Neural crest cell (in vitro differentiated cells): ENCODE results near the gene ITGA2. TPM values are rescaled to one million over a fixed set of nuclear protein-coding genes. Genes with fewer than 3 reads are reported as not detected.

Experiments
- DNase-seq: peaks from one replicate; pipeline ENCODE4 v3.0.0; 2021; ENCODE audit warnings: low read depth, mixed read lengths, low spot score
- H3K27ac Mint-ChIP-seq: one replicate; pipeline ENCODE4 v1.8.0; 2021; ENCODE audit warnings: mild to moderate bottlenecking, mixed read lengths; ENCODE audit not compliant: unreplicated experiment
- H3K27me3 Mint-ChIP-seq: 2 replicates; pipeline ENCODE4 v1.8.0; 2021; ENCODE audit warnings: low read depth, mild to moderate bottlenecking, mixed read lengths
- H3K36me3 Mint-ChIP-seq: 2 replicates; pipeline ENCODE4 v1.8.0; 2021; ENCODE audit warnings: low read depth, mild to moderate bottlenecking, mixed read lengths
- H3K4me1 Mint-ChIP-seq: 2 replicates; pipeline ENCODE4 v1.8.0; 2021; ENCODE audit warnings: mixed read lengths
- H3K4me3 Mint-ChIP-seq: one replicate; pipeline ENCODE4 v1.8.0; 2021; ENCODE audit warnings: mild to moderate bottlenecking, mixed read lengths
- H3K9me3 Mint-ChIP-seq: 2 replicates; pipeline ENCODE4 v1.8.0; 2021; ENCODE audit warnings: mixed read lengths
- CTCF ChIP-seq: fragments of 200-600 bp; sonication (generic); conservative IDR thresholded peaks from 2 replicates; pipeline ENCODE4 v1.5.0; 2021; ENCODE audit warnings: antibody characterized with exemption, mild to moderate bottlenecking
- total RNA-seq: library from RNA; stranded (reverse); gene quantifications from 2 replicates; pipeline ENCODE4 v1.2.1, GENCODE V29; 2021

ITGA2 gene
- total RNA-seq, 1 donor from 2014 or later, result 1.7 TPM

- H3K27ac Mint-ChIP-seq, result no peak overlapping the region
- H3K4me1 Mint-ChIP-seq, result peaks cover 11% of the 10 kb centered on the region
Observed at GRCh38 chr5:52989781-52990527, 802 bp downstream of the ITGA2 start.

GRCh38 chr5:52990528-52990925 is 1.4 kb downstream of the ITGA2 start:
- H3K9me3 Mint-ChIP-seq, result peaks cover 3% of the 10 kb centered on the region
- no peak for TF ChIP-seq CTCF
- H3K27me3 Mint-ChIP-seq, result peaks cover 79% of the 10 kb centered on the region
- peaks cover 4% of the 10 kb centered on the region for H3K36me3 Mint-ChIP-seq
- no peak overlapping the region for H3K27ac Mint-ChIP-seq
- H3K4me1 Mint-ChIP-seq, result peaks cover 11% of the 10 kb centered on the region
- DNase-seq, result no peak
- peak overlapping the region; percentile 86 for H3K4me3 Mint-ChIP-seq

More at GRCh38 chr5:52989781-52990527, 802 bp downstream of the ITGA2 start:
- Mint-ChIP-seq H3K9me3 (peaks cover 3% of the 10 kb centered on the region), H3K36me3 (peaks cover 4% of the 10 kb centered on the region), H3K4me3 (peak overlapping the region; percentile 86), H3K27me3 (peaks cover 82% of the 10 kb centered on the region)
- DNase-seq, result peak; percentile 2
- peak; percentile 30 for TF ChIP-seq CTCF

- Mint-ChIP-seq H3K4me1 (peaks cover 12% of the 10 kb centered on the region), H3K27ac (no peak overlapping the region), H3K9me3 (no peaks in the 10 kb centered on the region), H3K4me3 (no peak overlapping the region), H3K36me3 (no peaks in the 10 kb centered on the region), H3K27me3 (peaks cover 59% of the 10 kb centered on the region)
- no peak for TF ChIP-seq CTCF
- DNase-seq, result no peak
Observed at GRCh38 chr5:52993367-52993766, 4.2 kb downstream of the ITGA2 start.

GRCh38 chr5:52994266-52994665 is 5.1 kb downstream of the ITGA2 start:
- H3K27ac Mint-ChIP-seq, result no peak overlapping the region
- H3K27me3 Mint-ChIP-seq, result peaks cover 54% of the 10 kb centered on the region
- no peaks in the 10 kb centered on the region for H3K36me3 Mint-ChIP-seq
- no peak for DNase-seq
- no peak overlapping the region for H3K4me3 Mint-ChIP-seq
- peaks cover 15% of the 10 kb centered on the region for H3K4me1 Mint-ChIP-seq
- H3K9me3 Mint-ChIP-seq, result no peaks in the 10 kb centered on the region
- TF ChIP-seq CTCF, result no peak

GRCh38 chr5:52995095-52995494 is 5.9 kb downstream of the ITGA2 start:
- no peak overlapping the region for H3K27ac Mint-ChIP-seq
- no peak for DNase-seq
- no peaks in the 10 kb centered on the region for H3K36me3 Mint-ChIP-seq
- peaks cover 12% of the 10 kb centered on the region for H3K4me1 Mint-ChIP-seq
- no peak for TF ChIP-seq CTCF
- no peaks in the 10 kb centered on the region for H3K9me3 Mint-ChIP-seq
- peaks cover 45% of the 10 kb centered on the region for H3K27me3 Mint-ChIP-seq
- no peak overlapping the region for H3K4me3 Mint-ChIP-seq
